ENCODE results near the gene RAB7A.
A peak's percentile ranks its signal among the peaks of the same experiment; 100 is the strongest.
"Not testable (repeated sequence)": the region's sequence is repeated elsewhere in the genome, so short reads cannot be mapped to it uniquely, and the experiment has no call there.

Gene RAB7A

DNA sequence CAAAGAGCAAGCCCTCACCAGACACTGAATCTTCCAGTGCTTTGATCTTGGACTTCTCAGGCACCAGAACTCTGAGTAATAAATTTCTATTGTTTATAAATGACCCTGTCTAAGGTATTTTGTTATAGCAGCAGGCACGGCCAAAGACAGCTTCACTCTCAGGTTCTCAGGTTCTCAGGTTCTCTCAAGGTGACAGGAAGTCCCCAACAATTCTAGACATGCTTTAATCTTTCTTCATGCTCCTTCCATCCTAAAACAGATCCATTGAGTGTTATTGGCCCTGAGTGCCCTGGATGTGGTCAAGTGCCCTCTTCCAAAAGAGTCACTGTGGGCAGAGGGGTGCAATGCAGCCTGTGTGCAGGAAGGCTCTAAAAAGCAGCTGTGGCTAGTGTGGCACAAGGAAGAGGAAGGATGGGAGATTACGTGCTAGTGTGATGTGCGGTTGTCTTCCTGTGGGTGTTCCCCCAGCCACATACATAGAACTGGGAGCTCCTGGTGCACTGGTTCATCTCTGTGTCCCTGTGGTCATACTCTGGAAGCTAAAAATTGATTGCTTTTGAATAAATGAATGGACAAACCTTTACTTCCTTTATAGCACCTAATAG is 11.0 kb upstream of the RAB7A start:
- H4K5ac ChIP-seq (ENCODE audit: low read length), result no peak overlapping the region

DNA sequence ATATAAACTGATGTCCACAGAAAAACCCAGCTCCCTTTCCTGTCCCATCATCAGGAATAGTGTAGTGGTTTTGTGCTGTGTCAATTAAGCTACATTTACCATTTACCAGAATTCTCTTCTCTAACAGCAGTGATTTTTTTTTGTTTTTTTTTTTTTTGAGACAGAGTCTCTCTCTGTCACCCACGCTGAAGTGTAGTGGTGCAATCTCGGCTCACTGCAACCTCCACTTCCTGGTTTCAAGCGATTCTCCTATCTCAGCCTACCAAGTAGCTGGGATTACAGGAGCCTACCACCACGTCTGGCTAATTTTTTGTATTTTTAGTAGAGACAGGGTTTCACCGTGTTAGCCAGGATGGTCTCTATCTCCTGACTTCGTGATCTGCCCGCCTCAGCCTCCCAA is 7.1 kb upstream of the RAB7A start:
- H3K27me3 ChIP-seq (ENCODE audit: insufficient read depth, low read length, poor library complexity); H3K4ac ChIP-seq (ENCODE audit: low read depth, low read length); H3K36me3 ChIP-seq (ENCODE audit: control insufficient read depth, insufficient read depth, low read length); H3K23ac ChIP-seq (ENCODE audit: low read length); H2AK5ac ChIP-seq (ENCODE audit: low read length); H3K4me1 ChIP-seq (ENCODE audit: control insufficient read depth, low read depth, low read length); H2BK5ac ChIP-seq (ENCODE audit: low read length); H3K56ac ChIP-seq (ENCODE audit: low read length); H3K79me1 ChIP-seq (ENCODE audit: low read length); H4K5ac ChIP-seq (ENCODE audit: low read length); H2BK15ac ChIP-seq (replicated peaks; ENCODE audit: low read depth); H3K27ac ChIP-seq (ENCODE audit: low read depth, low read length); H3K79me2 ChIP-seq (ENCODE audit: control insufficient read depth, insufficient read depth, low read length); H2BK120ac ChIP-seq (ENCODE audit: low read depth, low read length); H3K9ac ChIP-seq (ENCODE audit: low read length); DNase-seq; H3K4me3 ChIP-seq (ENCODE audit: low read length); H3K4me2 ChIP-seq (ENCODE audit: low read length); H3K18ac ChIP-seq (ENCODE audit: low read length); H4K8ac ChIP-seq (ENCODE audit: low read depth, low read length): not testable (repeated sequence)
- no CpG with 5 or more reads among the region's 7 CpGs for WGBS (ENCODE audit: extremely low coverage, insufficient coverage, low lambda C conversion rate)

More for the DNA sequence above, 11.0 kb upstream of the RAB7A start:
- Histone ChIP-seq H3K79me2 (ENCODE audit: control insufficient read depth, insufficient read depth, low read length) (no peaks in the 10 kb centered on the region), H3K36me3 (ENCODE audit: control insufficient read depth, insufficient read depth, low read length) (no peaks in the 10 kb centered on the region), H3K27me3 (ENCODE audit: insufficient read depth, low read length, poor library complexity) (no peaks in the 10 kb centered on the region), H3K9ac (ENCODE audit: low read length) (no peak overlapping the region), H3K56ac (ENCODE audit: low read length) (no peak overlapping the region), H3K23ac (ENCODE audit: low read length) (no peak overlapping the region), H3K79me1 (ENCODE audit: low read length) (no peaks in the 10 kb centered on the region), H3K4me3 (ENCODE audit: low read length) (no peak overlapping the region), H3K4me1 (ENCODE audit: control insufficient read depth, low read depth, low read length) (peaks cover 2% of the 10 kb centered on the region), H3K27ac (ENCODE audit: low read depth, low read length) (no peak overlapping the region), H4K8ac (ENCODE audit: low read depth, low read length) (no peak overlapping the region), H2BK5ac (ENCODE audit: low read length) (no peak overlapping the region), H3K4me2 (ENCODE audit: low read length) (no peak overlapping the region), H3K4ac (ENCODE audit: low read depth, low read length) (no peak overlapping the region), H2BK15ac (replicated peaks; ENCODE audit: low read depth) (no peak overlapping the region), H3K18ac (ENCODE audit: low read length) (no peak overlapping the region), H2BK120ac (ENCODE audit: low read depth, low read length) (no peak overlapping the region), H2AK5ac (ENCODE audit: low read length) (no peak overlapping the region)
- DNase-seq, result no peak
- WGBS (ENCODE audit: extremely low coverage, insufficient coverage, low lambda C conversion rate), result no CpG with 5 or more reads among the region's 3 CpGs

DNA sequence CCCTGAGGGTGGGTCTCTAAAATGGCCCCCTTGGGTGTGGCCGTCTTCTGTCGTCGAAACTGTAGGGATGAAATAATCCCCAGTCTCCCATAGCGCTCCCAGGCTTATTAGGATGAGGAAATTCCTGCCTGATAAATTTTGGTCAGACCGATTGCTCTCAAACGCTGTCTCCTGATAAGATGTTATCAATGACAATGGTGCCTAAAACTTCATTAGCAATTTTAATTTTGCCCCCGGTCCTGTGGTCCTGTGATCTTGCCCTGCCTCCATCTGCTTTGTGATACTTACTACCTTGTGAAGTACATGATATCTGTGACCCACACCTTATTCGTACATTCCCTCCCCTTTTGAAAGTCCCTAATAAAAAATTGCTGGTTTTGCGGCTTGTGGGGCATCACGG is 5.1 kb upstream of the RAB7A start:
- H3K79me1 ChIP-seq (ENCODE audit: low read length), result no peaks in the 10 kb centered on the region
- H3K9ac ChIP-seq (ENCODE audit: low read length), result no peak overlapping the region
- DNase-seq, result peak; percentile 63
- H2BK5ac ChIP-seq (ENCODE audit: low read length), result no peak overlapping the region
- no peaks in the 10 kb centered on the region for H3K36me3 ChIP-seq (ENCODE audit: control insufficient read depth, insufficient read depth, low read length)
- H3K4me2 ChIP-seq (ENCODE audit: low read length), result no peak overlapping the region
- no peak overlapping the region for H2BK15ac ChIP-seq (replicated peaks; ENCODE audit: low read depth)
- H3K27ac ChIP-seq (ENCODE audit: low read depth, low read length), result no peak overlapping the region
- H4K8ac ChIP-seq (ENCODE audit: low read depth, low read length), result no peak overlapping the region
- peaks cover 4% of the 10 kb centered on the region for H3K4me1 ChIP-seq (ENCODE audit: control insufficient read depth, low read depth, low read length)
- H3K27me3 ChIP-seq (ENCODE audit: insufficient read depth, low read length, poor library complexity), result no peaks in the 10 kb centered on the region
- no peak overlapping the region for H3K23ac ChIP-seq (ENCODE audit: low read length)
- H2AK5ac ChIP-seq (ENCODE audit: low read length), result no peak overlapping the region
- no peak overlapping the region for H3K56ac ChIP-seq (ENCODE audit: low read length)
- H2BK120ac ChIP-seq (ENCODE audit: low read depth, low read length), result no peak overlapping the region
- H4K5ac ChIP-seq (ENCODE audit: low read length), result no peak overlapping the region
- no peak overlapping the region for H3K18ac ChIP-seq (ENCODE audit: low read length)
- no peak overlapping the region for H3K4me3 ChIP-seq (ENCODE audit: low read length)
- H3K4ac ChIP-seq (ENCODE audit: low read depth, low read length), result no peak overlapping the region
- WGBS (ENCODE audit: extremely low coverage, insufficient coverage, low lambda C conversion rate), result no CpG with 5 or more reads among the region's 10 CpGs
- H3K79me2 ChIP-seq (ENCODE audit: control insufficient read depth, insufficient read depth, low read length), result no peaks in the 10 kb centered on the region

DNA sequence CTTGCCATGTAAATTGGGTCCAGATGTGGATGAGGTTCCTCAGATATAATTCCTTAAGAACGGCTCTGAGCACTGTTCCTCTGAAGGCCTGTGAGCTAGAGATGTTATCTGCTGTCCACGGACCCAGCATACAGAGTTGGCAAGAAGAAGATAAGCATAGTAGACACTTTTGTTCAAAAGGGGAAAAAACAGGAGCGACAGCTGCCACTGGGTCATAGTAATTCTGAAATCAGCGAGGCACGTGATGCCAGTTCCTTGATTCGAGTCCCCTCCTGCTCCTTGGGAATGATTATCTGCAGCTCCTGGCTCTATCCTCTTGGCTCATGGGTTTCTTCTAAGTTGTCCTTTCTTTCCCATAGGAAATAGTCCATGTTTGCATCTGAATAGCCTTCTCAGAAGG is 2.5 kb upstream of the RAB7A start:
- H2BK5ac ChIP-seq (ENCODE audit: low read length), result no peak overlapping the region
- no CpG with 5 or more reads among the region's 6 CpGs for WGBS (ENCODE audit: extremely low coverage, insufficient coverage, low lambda C conversion rate)
- no peak overlapping the region for H3K9ac ChIP-seq (ENCODE audit: low read length)
- no peak overlapping the region for H2BK15ac ChIP-seq (replicated peaks; ENCODE audit: low read depth)
- no peak overlapping the region for H4K5ac ChIP-seq (ENCODE audit: low read length)
- H3K27me3 ChIP-seq (ENCODE audit: insufficient read depth, low read length, poor library complexity), result no peaks in the 10 kb centered on the region
- no peaks in the 10 kb centered on the region for H3K36me3 ChIP-seq (ENCODE audit: control insufficient read depth, insufficient read depth, low read length)
- H3K18ac ChIP-seq (ENCODE audit: low read length), result no peak overlapping the region
- H3K4me2 ChIP-seq (ENCODE audit: low read length), result no peak overlapping the region
- no peak overlapping the region for H2AK5ac ChIP-seq (ENCODE audit: low read length)
- no peak overlapping the region for H3K27ac ChIP-seq (ENCODE audit: low read depth, low read length)
- H4K8ac ChIP-seq (ENCODE audit: low read depth, low read length), result no peak overlapping the region
- peaks cover 25% of the 10 kb centered on the region for H3K79me2 ChIP-seq (ENCODE audit: control insufficient read depth, insufficient read depth, low read length)
- no peak overlapping the region for H2BK120ac ChIP-seq (ENCODE audit: low read depth, low read length)
- H3K23ac ChIP-seq (ENCODE audit: low read length), result no peak overlapping the region
- no peak overlapping the region for H3K4ac ChIP-seq (ENCODE audit: low read depth, low read length)
- H3K4me1 ChIP-seq (ENCODE audit: control insufficient read depth, low read depth, low read length), result peaks cover 8% of the 10 kb centered on the region
- H3K56ac ChIP-seq (ENCODE audit: low read length), result no peak overlapping the region
- peaks cover 5% of the 10 kb centered on the region for H3K79me1 ChIP-seq (ENCODE audit: low read length)
- no peak overlapping the region for H3K4me3 ChIP-seq (ENCODE audit: low read length)
- no peak for DNase-seq

DNA sequence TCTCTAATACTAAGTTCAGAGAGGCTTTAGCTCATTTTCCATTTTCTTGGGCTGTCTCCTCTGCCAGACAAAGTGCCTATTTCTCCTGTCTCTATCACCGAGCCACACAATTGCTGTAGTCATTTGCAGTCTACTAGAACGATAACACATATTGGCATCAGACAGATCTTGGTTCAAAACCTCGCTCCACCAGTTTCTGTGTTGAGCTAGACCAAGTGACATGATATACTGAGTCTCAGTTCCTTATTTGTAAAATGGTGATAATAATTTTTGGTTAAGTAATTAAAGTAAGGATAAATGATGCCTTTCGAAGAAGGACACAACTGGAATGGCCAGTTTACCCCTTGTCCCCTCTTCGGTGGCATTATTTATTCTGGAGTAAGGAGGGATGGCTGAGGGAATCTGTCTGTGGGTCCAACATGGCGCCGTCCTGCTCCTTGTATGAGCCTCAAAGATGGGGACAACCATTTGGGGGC is 398 bp upstream of the RAB7A start:
- Histone ChIP-seq H4K5ac (ENCODE audit: low read length) (peak overlapping the region; percentile 3), H2BK5ac (ENCODE audit: low read length) (no peak overlapping the region), H3K23ac (ENCODE audit: low read length) (no peak overlapping the region), H3K4me1 (ENCODE audit: control insufficient read depth, low read depth, low read length) (peaks cover 6% of the 10 kb centered on the region), H3K4ac (ENCODE audit: low read depth, low read length) (no peak overlapping the region), H3K27ac (ENCODE audit: low read depth, low read length) (no peak overlapping the region), H3K79me1 (ENCODE audit: low read length) (peaks cover 6% of the 10 kb centered on the region), H3K27me3 (ENCODE audit: insufficient read depth, low read length, poor library complexity) (no peaks in the 10 kb centered on the region), H3K56ac (ENCODE audit: low read length) (peak overlapping the region; percentile 59), H2BK15ac (replicated peaks; ENCODE audit: low read depth) (no peak overlapping the region), H3K4me2 (ENCODE audit: low read length) (no peak overlapping the region), H2BK120ac (ENCODE audit: low read depth, low read length) (no peak overlapping the region), H3K18ac (ENCODE audit: low read length) (no peak overlapping the region), H3K4me3 (ENCODE audit: low read length) (no peak overlapping the region), H3K79me2 (ENCODE audit: control insufficient read depth, insufficient read depth, low read length) (peaks cover 44% of the 10 kb centered on the region), H3K9ac (ENCODE audit: low read length) (no peak overlapping the region), H2AK5ac (ENCODE audit: low read length) (no peak overlapping the region), H3K36me3 (ENCODE audit: control insufficient read depth, insufficient read depth, low read length) (no peaks in the 10 kb centered on the region), H4K8ac (ENCODE audit: low read depth, low read length) (no peak overlapping the region)
- DNase-seq, result no peak
- WGBS (ENCODE audit: extremely low coverage, insufficient coverage, low lambda C conversion rate), result no CpG with 5 or more reads among the region's 7 CpGs

DNA sequence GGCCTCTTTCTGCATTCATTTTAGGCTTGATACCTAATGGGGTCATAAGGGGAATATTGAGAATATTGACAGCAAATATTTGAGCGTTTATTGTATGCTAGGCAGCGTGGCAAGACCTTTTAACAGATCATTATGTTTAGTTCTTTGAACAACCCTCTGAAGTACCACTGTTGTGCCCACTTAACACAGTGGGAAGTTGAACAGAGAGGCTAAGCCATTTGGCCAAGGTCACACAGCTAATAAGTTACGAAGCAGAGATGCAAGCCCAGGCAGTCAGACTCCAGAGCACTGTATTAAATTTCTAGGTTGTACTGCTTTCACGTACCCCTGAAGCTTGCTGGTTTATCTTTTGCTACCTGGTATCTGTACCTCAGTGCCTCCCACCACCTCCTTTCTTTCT is 1.1 kb downstream of the RAB7A start:
- H3K27ac ChIP-seq (ENCODE audit: low read depth, low read length), result no peak overlapping the region

More for the DNA sequence above, 1.1 kb downstream of the RAB7A start:
- Histone ChIP-seq H4K5ac (ENCODE audit: low read length) (no peak overlapping the region), H3K4me2 (ENCODE audit: low read length) (peak overlapping the region; percentile 90), H3K18ac (ENCODE audit: low read length) (no peak overlapping the region), H3K79me2 (ENCODE audit: control insufficient read depth, insufficient read depth, low read length) (peaks cover 57% of the 10 kb centered on the region), H3K36me3 (ENCODE audit: control insufficient read depth, insufficient read depth, low read length) (no peaks in the 10 kb centered on the region), H2BK5ac (ENCODE audit: low read length) (no peak overlapping the region), H2BK120ac (ENCODE audit: low read depth, low read length) (no peak overlapping the region), H3K4me3 (ENCODE audit: low read length) (peak overlapping the region; percentile 67), H3K9ac (ENCODE audit: low read length) (peak overlapping the region; percentile 76), H4K8ac (ENCODE audit: low read depth, low read length) (no peak overlapping the region), H3K23ac (ENCODE audit: low read length) (peak overlapping the region; percentile 7), H3K4ac (ENCODE audit: low read depth, low read length) (no peak overlapping the region), H2BK15ac (replicated peaks; ENCODE audit: low read depth) (no peak overlapping the region), H3K56ac (ENCODE audit: low read length) (peak overlapping the region; percentile 83), H3K27me3 (ENCODE audit: insufficient read depth, low read length, poor library complexity) (no peaks in the 10 kb centered on the region), H3K79me1 (ENCODE audit: low read length) (peaks cover 11% of the 10 kb centered on the region), H3K4me1 (ENCODE audit: control insufficient read depth, low read depth, low read length) (peaks cover 4% of the 10 kb centered on the region), H2AK5ac (ENCODE audit: low read length) (no peak overlapping the region)
- WGBS (ENCODE audit: extremely low coverage, insufficient coverage, low lambda C conversion rate), result no CpG with 5 or more reads among the region's 4 CpGs
- no peak for DNase-seq
